Epithelial cell of proximal tubule (primary cell): ENCODE data around the gene BCL2L1. TPM values are rescaled to one million over a fixed set of nuclear protein-coding genes. Genes with fewer than 3 reads are reported as not detected.

Experiments
- DNase-seq: peaks from one replicate; pipeline ENCODE4 v3.0.0-alpha.2; 2011; ENCODE audit warnings: low read depth
- H3K4me3 ChIP-seq: 2 replicates; pipeline ENCODE4 v1.5.1; 2011; ENCODE audit warnings: low read depth, mild to moderate bottlenecking, low read length
- CTCF ChIP-seq: conservative IDR thresholded peaks from 2 replicates; pipeline ENCODE4 v1.5.1; 2012; ENCODE audit warnings: low read depth, mild to moderate bottlenecking, low read length
- total RNA-seq: library from RNA; depleted of rRNA; stranded (reverse); fragments of >200 nt; gene quantifications from 2 replicates; pipeline ENCODE4 v1.2.3, GENCODE V29; 2015

Gene BCL2L1
- total RNA-seq, 1 donor from 2014 or later: 209 TPM

GRCh38 chr20:31718952-31719643 is 3.6 kb downstream of the BCL2L1 start:
- no peak for DNase-seq
- no peak for TF ChIP-seq CTCF
- H3K4me3 ChIP-seq: peak overlapping the region; percentile 85

- no peak for DNase-seq
- H3K4me3 ChIP-seq: peak overlapping the region; percentile 85
- TF ChIP-seq CTCF: no peak
Measured at GRCh38 chr20:31717478-31718201, 5.0 kb downstream of the BCL2L1 start.

- no peak for TF ChIP-seq CTCF
- peak overlapping the region; percentile 85 for H3K4me3 ChIP-seq
- no peak for DNase-seq
Measured at GRCh38 chr20:31716818-31717477, 5.7 kb downstream of the BCL2L1 start.

- no peak for DNase-seq
- H3K4me3 ChIP-seq: peak overlapping the region; percentile 85
- no peak for TF ChIP-seq CTCF
Measured at GRCh38 chr20:31716351-31716750, 6.3 kb downstream of the BCL2L1 start.

- no peak for TF ChIP-seq CTCF
- no peak for DNase-seq
- H3K4me3 ChIP-seq: peak overlapping the region; percentile 85
Measured at GRCh38 chr20:31715766-31716165, 6.9 kb downstream of the BCL2L1 start.

- TF ChIP-seq CTCF: no peak
- DNase-seq: no peak
- H3K4me3 ChIP-seq: peak overlapping the region; percentile 32
Measured at GRCh38 chr20:31713312-31714273, 9.1 kb downstream of the BCL2L1 start.
